ENCODE measurements around the gene BFSP1. TPM values are rescaled to one million over a fixed set of nuclear protein-coding genes. Genes with fewer than 3 reads are reported as not detected.

The BFSP1 gene
- total and polyA plus RNA-seq, 2 experiments from 2014 or later = 2.7 to 4.9 TPM

DNA sequence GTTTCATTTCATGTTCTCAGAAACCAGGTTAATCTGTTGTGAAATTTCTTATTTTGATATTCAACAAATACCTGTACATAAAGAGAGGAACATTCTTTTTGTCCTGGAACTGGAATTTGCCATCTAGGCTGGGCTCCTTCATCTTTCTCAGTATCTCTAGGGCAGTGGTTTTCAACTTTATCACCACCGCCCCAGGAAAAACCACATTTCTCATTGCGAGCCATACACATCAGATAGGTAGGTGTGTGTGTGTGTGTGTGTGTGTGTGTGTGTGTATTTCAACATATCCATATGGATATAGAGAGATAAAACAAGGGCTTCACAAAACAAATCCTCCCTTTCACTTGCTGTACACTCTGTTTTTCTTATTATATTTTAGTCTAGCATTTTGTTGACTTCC is 24.1 kb downstream of the BFSP1 start (continued):
- TF ChIP-seq, protein P1, sequence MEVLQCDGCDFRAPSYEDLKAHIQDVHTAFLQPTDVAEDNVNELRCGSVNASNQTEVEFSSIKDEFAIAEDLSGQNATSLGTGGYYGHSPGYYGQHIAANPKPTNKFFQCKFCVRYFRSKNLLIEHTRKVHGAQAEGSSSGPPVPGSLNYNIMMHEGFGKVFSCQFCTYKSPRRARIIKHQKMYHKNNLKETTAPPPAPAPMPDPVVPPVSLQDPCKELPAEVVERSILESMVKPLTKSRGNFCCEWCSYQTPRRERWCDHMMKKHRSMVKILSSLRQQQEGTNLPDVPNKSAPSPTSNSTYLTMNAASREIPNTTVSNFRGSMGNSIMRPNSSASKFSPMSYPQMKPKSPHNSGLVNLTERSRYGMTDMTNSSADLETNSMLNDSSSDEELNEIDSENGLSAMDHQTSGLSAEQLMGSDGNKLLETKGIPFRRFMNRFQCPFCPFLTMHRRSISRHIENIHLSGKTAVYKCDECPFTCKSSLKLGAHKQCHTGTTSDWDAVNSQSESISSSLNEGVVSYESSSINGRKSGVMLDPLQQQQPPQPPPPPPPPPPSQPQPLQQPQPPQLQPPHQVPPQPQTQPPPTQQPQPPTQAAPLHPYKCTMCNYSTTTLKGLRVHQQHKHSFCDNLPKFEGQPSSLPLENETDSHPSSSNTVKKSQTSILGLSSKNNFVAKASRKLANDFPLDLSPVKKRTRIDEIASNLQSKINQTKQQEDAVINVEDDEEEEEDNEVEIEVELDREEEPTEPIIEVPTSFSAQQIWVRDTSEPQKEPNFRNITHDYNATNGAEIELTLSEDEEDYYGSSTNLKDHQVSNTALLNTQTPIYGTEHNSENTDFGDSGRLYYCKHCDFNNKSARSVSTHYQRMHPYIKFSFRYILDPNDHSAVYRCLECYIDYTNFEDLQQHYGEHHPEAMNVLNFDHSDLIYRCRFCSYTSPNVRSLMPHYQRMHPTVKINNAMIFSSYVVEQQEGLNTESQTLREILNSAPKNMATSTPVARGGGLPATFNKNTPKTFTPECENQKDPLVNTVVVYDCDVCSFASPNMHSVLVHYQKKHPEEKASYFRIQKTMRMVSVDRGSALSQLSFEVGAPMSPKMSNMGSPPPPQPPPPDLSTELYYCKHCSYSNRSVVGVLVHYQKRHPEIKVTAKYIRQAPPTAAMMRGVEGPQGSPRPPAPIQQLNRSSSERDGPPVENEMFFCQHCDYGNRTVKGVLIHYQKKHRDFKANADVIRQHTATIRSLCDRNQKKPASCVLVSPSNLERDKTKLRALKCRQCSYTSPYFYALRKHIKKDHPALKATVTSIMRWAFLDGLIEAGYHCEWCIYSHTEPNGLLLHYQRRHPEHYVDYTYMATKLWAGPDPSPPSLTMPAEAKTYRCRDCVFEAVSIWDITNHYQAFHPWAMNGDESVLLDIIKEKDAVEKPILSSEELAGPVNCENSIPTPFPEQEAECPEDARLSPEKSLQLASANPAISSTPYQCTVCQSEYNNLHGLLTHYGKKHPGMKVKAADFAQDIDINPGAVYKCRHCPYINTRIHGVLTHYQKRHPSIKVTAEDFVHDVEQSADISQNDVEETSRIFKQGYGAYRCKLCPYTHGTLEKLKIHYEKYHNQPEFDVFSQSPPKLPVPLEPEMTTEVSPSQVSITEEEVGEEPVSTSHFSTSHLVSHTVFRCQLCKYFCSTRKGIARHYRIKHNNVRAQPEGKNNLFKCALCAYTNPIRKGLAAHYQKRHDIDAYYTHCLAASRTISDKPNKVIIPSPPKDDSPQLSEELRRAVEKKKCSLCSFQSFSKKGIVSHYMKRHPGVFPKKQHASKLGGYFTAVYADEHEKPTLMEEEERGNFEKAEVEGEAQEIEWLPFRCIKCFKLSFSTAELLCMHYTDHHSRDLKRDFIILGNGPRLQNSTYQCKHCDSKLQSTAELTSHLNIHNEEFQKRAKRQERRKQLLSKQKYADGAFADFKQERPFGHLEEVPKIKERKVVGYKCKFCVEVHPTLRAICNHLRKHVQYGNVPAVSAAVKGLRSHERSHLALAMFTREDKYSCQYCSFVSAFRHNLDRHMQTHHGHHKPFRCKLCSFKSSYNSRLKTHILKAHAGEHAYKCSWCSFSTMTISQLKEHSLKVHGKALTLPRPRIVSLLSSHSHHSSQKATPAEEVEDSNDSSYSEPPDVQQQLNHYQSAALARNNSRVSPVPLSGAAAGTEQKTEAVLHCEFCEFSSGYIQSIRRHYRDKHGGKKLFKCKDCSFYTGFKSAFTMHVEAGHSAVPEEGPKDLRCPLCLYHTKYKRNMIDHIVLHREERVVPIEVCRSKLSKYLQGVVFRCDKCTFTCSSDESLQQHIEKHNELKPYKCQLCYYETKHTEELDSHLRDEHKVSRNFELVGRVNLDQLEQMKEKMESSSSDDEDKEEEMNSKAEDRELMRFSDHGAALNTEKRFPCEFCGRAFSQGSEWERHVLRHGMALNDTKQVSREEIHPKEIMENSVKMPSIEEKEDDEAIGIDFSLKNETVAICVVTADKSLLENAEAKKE (CRISPR knock-in tag; IDR thresholded peaks at IDR 0.05) = no peak
- TF ChIP-seq STAT1 (IDR thresholded peaks at IDR 0.05; ENCODE audit: unreplicated experiment) = no peak
- no peak for TF ChIP-seq CREB1 (CRISPR knock-in tag; IDR thresholded peaks at IDR 0.05; ENCODE audit: low read depth)
- TF ChIP-seq ZNF331 (CRISPR knock-in tag; IDR thresholded peaks at IDR 0.05; ENCODE audit: low read depth) = no peak
- TF ChIP-seq, protein P2, sequence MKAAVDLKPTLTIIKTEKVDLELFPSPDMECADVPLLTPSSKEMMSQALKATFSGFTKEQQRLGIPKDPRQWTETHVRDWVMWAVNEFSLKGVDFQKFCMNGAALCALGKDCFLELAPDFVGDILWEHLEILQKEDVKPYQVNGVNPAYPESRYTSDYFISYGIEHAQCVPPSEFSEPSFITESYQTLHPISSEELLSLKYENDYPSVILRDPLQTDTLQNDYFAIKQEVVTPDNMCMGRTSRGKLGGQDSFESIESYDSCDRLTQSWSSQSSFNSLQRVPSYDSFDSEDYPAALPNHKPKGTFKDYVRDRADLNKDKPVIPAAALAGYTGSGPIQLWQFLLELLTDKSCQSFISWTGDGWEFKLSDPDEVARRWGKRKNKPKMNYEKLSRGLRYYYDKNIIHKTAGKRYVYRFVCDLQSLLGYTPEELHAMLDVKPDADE (IDR thresholded peaks at IDR 0.05) = no peak
- no peak for TF ChIP-seq ZNF114 (CRISPR knock-in tag; IDR thresholded peaks at IDR 0.05)

DNA sequence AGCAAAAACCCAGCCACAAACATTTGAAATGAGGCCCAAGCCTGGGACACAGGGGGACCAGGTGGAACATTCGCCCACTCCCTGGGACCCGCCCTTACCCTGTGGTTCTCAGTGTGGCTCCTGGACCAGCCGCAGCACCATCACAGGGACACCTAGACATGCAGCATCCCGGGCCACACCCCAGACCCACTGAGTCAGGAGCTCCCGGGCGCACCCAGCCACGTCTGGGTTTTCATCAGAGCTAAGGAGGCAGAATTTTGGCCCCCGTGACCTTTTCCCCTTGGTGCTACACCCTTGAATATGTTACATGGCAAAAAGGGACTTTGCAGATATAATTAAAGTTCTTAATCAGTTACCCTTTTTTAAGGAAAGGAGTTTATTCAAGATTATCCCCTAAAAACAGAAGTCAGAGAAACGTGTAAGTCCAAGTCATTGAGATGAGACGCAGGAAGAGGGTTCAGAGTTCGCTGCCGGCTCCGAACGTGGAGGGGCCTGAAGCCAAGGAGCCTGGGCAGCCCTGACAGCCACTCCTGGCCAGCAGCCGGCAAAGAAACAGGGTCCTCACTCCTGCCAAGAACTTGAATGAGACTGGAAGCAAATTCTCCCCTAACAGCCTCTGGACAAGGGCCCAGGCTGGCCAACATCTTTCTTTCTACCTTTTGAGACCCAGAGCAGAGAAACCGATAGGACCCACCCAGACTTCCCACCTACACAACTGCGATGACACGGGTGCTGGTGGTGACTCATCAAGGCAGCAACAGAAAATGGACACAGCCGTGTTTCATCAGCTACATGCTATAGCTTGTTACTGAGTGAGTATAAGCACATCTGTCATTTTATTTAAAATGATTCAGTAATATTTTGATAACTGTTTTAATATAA is 25.3 kb downstream of the BFSP1 start:
- no peaks in the 10 kb centered on the region for H3K79me2 ChIP-seq (replicated peaks; ENCODE audit: insufficient read depth)
- ATAC-seq (peak; percentile 31), DNase-seq (ENCODE audit: low spot score) (no peak)
- Mint-ChIP-seq H3K4me3 (peak overlapping the region; percentile 74), H3K4me1 (peaks cover 19% of the 10 kb centered on the region), H3K27me3 (ENCODE audit: insufficient read depth, low read depth, poor library complexity) (peaks cover 13% of the 10 kb centered on the region), H3K9me3 (no peaks in the 10 kb centered on the region), H3K27ac (no peak overlapping the region), H3K36me3 (ENCODE audit: low read depth) (no peaks in the 10 kb centered on the region)
- peak overlapping the region; percentile 79 for H3K4me2 ChIP-seq
- no peaks in the 10 kb centered on the region for H3F3A ChIP-seq (replicated peaks; ENCODE audit: low read depth)
- H2AFZ ChIP-seq = peak overlapping the region; percentile 89
- no peaks in the 10 kb centered on the region for H4K20me1 ChIP-seq (replicated peaks; ENCODE audit: insufficient read depth)
- H3K4me1 ChIP-seq (ENCODE audit: insufficient read depth) = no peaks in the 10 kb centered on the region
- 0 out of 2 replicates have a peak, but pooled peaks cover 4% of the 10 kb centered on the region for H3K27me3 ChIP-seq (ENCODE audit: insufficient read depth)
- no peaks in the 10 kb centered on the region for H3K9me2 ChIP-seq (ENCODE audit: insufficient read depth)
- H3K36me3 ChIP-seq (ENCODE audit: insufficient read depth) = no peaks in the 10 kb centered on the region
- no peak overlapping the region for H3K27ac ChIP-seq (ENCODE audit: low read depth)
- H3K4me3 ChIP-seq = peak overlapping the region; percentile 56
- TF ChIP-seq CREB1 (CRISPR knock-in tag; IDR thresholded peaks at IDR 0.05; ENCODE audit: low read depth) = no peak
- TF ChIP-seq, protein P2 (IDR thresholded peaks at IDR 0.05) = no peak
- no peak for TF ChIP-seq STAT1 (IDR thresholded peaks at IDR 0.05; ENCODE audit: unreplicated experiment)
- TF ChIP-seq POLR2AphosphoS5 (IDR thresholded peaks at IDR 0.05; ENCODE audit: low read depth) = no peak
- no peak for TF ChIP-seq ZNF331 (CRISPR knock-in tag; IDR thresholded peaks at IDR 0.05; ENCODE audit: low read depth)
